Measurements from ENCODE around the gene LCOR.
"Not testable (repeated sequence)": the region's sequence is repeated elsewhere in the genome, so short reads cannot be mapped to it uniquely, and the experiment has no call there.

Gene LCOR

DNA sequence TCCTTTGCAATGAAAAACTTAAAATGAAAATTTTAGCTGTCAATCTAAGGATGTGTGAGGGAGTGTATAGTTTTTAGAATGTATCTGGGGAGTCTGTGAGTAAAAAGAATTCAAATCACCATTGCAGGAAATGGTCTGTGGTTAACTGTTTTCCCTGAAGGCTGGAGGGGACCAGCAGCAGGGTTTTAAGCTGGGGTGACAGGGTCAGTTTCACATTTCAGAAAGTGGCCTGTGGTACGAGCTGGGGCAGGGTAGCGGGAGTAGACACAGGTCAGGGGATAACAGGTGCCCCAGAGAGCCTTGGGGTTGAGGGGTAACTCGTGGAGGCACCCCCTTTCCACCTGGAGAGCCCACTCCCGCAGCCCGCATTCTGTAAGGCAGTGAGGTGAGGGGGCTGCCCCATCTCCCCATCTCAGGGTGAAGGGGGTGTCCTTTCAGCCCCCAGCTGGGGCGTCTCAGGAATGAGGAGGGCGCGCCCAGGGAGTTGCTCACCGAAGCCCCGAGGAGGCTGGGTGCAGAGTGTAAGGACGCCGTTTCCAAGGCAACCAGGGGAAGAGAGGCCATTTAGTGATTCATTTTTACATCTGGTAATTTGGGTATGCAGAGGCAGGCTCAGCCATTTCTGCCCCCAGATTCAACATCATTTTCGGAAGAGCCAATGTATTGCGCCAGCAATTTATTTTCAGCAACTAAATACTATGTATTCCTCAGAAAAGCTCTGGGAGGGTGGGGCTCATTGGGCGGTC is 184.8 kb downstream of the LCOR start:
- no peak for DNase-seq

DNA sequence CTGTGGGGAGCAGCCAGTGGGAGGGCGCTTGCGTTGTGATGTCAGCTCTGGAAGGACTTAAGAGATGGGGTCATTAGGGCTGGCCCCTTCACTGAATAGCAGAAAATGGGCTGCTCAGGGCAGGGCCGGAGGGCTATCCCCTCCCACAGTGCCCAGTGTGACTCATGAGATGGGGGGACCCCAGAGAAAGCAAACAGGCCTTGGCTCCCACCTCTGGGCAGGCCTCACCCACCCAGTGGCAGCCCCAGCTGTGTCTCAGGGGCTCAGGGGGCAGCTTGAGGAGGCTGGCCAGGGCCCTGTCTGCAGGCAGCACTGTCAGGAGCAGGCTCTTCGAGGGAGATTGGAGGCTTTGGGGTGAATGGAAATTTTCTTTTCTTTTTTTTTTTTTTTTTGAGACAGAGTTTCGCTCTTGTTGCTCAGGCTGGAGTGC is 185.4 kb downstream of the LCOR start:
- DNase-seq, result no peak

DNA sequence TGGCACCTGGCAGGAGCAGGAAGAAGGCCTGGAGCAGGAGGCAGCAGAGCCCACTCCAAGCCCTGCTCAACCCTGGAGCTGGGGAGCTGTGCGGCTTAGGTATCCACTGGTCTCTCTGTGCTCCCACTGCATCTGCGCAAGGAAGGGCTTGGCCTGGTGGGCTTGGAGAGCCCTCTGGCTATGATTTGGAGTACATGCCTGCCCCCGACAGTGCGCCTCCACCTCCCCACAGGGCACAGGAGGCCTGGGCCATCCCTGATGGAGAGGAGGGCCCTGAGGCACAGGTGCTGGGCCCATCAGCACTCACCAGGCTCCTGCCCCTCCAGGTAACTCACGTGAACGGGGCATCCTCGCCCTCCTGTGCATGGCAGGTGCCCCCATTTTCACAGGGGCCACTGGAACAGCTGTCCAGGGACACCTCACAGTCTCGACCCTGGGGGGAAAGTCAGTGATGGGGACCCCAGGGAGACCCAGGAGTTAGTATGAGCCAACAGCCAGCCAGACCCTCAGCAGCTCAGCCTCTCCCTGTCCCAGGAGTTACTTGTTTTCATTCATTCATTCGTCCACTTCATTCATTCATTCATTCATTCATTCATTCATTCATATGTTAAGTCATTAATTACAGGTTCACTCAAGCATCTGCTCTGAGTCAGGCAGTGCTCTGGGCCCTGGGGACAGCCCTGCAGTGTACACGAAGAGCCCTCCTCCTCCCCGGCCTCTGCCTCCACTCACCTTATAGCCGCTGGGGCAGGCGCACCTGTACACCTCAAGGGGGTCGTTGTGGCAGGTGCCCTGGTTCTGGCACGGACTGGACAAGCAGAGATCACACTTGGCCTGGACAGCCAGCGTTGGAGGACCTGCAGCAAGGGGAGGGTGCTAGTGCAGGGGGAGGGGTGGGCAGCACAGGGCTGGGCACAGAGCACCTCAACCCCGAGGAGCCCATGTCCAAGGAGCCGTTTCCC is 186.4 kb downstream of the LCOR start:
- DNase-seq, result no peak

DNA sequence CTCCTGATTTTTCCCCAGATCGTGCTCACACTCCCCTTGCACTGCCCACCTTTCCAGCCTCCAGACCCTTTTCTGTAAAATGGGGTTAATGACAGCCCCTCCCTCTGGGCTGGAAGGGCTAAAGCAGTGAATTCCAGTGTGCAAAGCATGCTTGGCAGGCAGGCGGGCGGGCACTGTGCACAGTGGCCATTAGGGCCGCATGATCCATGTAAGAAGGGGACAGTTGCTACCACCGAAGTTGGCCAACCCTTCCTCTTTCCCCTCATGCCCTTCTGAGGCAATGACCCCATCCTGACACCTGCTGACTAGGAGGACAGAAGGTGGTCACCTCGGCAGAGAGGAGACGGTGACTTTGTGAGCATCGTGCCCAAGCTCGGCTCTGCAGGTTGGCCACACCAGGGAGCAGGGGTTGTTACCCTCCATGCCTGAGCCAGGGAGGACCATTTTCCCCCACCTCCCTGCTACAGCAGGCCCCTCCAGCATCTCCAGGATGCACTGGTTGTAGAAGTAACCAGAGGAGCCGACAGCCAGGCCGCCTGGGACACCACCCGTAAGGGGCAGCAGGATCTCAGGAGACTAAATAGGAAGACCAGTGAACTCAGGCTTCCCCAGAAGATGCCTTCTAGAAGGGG is 187.2 kb downstream of the LCOR start:
- DNase-seq, result no peak

DNA sequence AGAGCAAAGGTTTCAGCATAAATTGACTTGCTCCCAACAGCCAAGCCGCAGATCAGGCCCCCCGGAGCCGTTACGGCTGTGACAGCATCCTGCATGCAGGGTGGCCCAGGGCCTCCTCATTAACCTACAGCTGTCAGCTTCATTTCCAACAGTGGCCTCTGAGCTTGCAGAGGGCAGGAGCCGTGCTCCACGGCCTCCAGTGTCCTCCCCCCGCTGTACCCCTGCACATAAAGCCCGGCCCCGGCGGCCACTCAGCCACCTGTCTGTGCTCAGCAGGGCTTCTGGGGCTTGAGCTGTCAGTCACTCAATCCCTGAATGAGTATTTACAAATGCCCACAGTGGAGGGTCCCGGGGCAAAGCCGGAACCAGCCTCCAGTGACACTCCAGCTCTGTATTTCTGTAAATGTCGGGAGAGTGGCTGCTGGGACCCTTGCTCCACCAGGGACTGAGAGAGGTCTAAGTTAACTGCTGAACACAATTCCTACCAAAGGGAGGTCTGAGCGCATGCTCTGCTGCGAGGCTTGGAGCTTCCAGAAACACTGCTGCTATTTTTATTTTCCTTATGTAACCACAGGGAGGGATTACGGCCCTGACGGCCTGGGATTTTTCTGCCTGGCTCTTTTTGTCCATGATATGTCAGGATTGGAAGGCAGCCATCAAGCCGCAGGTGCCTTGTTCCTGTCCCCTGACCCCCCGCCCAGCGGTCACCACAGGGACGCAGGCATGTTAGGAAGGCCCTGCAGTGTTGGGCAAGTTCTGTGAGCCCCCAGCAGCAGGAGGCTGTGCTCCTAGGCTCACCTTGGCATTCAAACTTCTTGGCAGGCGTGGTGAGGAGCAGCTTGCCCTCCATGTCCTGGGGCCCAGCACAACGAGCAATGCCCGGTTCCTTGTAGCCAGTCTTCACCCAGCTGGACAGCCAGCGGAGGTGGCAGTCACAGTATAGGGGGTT is 188.6 kb downstream of the LCOR start:
- peak; percentile 84 for DNase-seq

DNA sequence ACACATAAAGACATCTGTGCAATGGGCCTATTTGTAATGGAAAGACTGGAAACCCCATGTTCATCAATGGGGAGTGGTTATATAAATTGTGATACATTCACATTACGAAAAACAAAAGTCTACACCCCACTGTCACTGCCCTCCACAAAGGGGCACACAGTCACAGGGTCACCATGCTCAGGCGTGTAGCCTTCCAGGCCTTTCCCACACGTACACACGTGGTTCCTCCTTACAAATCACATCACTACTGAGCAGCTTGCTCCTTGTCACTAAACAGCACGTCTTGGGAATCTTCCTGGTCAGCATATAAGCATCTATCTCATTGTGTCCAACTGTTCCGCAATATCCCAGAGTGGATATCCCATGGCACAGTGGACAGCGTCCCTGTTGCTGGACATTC is 190.5 kb downstream of the LCOR start:
- no peak for DNase-seq

DNA sequence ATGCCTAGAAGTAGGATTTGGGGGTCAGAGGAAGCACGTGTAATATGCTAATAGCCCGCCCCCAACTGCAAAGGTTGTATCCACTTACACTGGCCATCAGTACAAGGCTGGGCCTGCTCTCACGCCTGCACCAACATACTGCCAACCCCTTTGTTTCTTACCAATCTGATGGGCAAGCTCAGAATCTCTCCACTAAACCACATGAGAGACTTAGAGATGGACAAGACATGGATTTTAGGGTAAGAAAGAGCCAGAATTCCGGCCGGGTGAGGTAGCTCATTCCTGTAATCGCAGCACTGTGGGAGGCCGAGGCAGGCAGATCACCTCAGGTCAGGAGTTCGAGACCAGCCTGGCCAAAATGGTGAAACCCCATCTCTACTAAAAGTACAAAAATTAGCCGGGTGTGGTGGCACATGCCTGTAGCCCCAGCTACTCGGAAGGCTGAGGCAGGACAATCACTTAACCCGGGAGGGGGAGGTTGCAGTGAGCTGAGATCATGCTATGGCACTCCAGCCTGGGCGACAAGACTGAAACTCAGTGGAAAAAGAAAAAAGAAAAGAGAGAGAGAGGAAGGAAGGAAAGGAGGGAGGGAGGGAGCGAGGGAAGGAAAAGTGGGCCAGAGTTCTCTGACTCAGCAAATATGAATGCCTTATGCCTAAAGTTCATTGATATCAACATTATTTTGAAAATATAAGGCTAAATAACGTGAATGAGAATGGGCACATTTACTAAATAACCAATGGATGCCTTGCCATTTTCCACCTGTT is 191.5 kb downstream of the LCOR start:
- DNase-seq, result no peak

DNA sequence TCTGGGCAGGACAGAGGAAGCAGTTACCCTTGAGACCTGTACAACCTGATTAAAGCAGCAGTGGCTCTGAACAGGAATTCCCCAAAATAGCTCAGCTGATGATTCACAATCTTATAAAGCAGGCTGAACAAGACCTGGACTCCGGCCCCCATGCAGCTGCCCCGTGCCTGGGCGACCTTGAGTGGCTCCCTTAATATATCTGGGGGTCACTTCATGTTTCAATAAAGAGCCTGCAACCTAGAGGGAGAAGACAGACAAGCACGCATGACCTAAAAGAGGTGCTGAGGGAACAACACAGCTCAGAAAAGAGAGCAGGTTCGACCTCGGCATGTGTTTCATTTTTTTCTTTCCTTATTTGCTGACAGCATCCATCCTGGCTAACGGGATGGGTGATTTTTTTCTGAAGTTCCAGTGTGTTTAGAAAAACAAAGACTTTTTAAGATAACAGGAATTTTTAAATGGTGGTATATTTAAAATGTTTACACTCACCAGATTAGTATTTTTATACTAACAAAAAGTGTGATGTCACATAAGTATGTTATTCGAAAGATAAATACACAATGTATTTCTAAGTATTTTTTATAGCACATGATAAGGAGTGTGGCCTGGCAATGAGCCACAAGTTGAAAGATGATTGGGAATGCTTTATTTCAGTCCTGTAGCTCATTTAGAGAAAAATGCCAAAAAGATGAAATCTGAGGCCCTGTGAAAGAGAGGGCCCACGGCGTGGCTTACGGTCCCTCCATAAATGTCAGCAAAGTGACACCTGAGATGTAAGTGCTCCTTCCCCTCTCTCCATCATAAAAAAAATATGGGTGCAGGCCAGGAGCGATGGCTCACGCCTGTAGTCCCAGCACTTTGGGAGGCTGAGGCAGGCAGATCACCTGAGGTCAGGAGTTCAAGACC is 192.3 kb downstream of the LCOR start:
- no peak for DNase-seq

DNA sequence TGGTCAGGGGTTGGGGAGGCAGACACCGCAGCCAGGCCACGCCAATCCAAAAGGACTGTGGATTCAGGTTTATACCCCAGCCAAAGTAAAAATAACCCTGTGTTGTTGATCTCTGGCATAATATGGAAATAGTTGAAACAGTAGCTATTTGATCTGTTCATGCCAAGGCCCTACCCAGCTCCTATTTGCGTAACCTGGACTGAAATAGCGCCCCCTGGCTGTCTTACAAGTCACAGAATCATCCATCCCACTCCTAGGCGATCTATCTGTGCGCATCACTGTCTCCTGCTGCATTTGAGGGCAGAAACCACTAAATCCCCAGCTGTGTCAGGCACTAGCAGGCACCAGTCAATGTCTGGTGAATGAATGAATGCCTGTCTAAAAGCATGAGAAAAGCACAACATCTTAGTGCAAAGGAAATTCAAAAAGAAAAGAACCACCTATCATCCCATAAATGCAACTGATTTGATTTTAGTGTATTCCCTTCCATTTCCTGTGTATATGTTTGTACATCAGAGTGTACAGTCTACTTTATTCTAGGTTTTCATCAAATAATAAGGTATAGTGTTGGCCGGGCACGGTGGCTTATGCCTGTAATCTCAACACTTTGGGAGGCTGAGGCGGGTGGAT is 193.6 kb downstream of the LCOR start:
- DNase-seq, result peak; percentile 20

DNA sequence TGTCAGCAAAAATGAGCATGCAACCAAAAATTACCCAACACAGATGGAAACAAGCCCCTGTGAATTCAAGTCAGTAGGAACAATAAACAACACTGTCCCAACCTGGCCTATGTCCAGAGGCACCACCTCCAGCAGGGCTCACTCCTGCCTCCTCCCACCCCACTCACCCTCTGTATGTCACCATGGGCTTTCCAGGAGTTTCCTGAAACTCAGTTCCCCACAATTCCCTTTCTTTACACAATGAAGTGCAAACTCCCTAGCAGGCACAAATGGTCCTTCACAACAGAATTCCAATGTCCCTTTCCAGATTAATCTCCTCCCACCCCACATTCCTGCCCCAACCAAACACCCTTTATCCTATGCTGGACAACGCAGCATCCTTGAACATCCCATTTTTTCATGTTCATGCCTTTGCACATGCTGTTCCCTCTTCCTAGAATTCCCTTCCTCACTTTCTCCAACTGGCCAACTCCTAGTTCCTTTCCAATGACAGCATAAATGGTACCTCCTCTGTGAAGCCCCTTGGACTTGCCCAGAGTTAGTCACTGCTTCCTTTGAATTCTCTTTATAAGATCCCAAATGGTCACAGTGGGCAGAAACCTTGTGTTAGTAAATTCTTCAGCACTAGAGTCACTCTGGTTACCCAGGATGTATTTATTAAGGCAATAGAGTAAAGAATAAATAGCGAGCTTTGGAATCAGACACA is 196.2 kb downstream of the LCOR start:
- DNase-seq, result no peak

DNA sequence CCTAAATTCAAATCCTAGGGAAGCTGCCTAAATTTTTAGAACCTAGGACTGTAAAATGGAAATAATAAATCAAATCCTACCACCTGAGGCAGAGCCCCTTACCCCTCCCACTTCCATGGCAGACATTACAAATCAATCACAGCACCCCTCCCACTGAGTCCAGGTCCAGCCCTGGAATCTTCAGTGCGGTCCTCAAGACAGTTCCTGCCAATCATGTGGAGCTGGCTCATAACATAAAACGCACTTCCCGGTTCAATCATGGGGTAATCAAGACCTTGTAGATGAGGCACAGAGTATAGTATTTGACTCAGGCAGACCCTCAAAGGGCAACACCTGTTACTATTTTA is 196.7 kb downstream of the LCOR start:
- DNase-seq, result no peak

DNA sequence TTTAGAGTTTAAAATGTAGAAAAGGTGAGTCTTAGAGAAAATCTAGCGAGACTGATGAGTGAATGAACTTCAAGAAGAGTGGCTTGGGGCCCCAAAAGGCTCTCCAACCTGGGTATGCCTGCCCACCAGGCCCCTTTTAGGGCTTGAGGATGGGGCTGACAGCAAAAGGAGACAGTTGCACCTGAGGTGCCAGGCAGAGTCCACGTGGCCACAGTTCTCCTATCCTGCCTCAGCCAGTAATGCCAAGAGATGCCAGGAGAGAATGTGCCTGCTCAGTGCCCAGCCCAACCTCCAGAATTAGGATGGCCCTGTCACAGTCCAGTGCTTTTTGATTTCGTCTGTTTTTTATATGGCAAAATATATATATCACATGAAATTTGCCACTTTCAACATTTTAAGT is 197.2 kb downstream of the LCOR start:
- DNase-seq, result no peak

DNA sequence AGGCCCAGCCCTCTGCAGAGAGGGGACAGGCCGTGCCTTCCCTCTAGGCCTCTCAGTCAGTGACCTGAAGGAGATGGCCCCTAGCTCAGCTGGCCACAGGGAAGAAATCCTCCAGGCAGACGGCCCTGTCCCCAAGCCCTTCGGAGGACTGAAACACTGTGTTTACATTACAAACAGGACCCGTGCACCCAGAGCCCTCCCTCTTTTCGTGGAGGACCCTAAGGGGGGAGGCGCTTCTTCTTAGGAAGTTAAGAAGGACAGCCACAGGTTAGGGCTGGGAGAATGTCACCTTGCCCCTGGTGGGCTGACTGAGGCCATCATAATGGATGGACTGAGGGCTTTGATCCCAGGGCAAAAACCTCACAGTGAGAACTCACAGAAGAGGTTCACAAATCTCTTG is 198.8 kb downstream of the LCOR start:
- no peak for DNase-seq

DNA sequence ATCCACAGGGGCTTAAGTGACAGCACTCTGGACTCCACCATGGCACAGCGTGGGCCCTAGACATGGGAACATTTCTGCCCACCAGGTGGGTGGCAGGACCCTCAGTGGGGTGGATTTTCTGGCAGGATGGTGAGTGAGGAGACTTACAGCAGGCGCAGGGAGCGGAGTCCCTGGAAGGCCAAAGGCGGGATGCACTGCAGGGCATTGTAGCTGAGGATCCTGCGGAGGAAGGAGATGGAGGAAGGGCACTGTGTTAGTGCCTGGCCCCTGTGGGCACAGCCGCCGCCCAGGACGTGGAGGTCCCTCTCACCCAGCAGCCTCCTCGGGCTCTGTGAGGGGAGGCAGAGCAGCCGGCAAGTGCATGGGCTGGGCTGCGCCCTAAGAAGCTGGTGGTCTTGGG is 199.4 kb downstream of the LCOR start:
- no peak for DNase-seq

DNA sequence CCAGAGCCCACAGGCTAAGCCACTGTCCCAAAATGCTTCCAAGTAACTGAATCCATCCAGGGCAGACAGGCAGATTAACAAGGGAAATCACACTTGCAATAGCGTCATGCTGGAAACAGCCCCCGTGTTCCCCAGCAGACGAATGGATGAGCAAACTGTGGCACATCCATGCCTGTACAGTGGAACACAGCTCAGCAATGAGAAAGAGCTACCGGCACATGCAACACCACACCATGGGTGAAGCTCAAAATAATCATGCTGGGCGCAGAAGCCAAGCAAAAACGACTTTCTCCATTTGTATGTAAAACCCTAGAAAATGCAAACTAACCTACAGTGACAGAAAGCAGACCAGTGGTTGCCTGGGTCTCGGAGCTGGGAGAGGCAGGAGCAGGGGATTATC is 200.5 kb downstream of the LCOR start:
- no peak for DNase-seq

DNA sequence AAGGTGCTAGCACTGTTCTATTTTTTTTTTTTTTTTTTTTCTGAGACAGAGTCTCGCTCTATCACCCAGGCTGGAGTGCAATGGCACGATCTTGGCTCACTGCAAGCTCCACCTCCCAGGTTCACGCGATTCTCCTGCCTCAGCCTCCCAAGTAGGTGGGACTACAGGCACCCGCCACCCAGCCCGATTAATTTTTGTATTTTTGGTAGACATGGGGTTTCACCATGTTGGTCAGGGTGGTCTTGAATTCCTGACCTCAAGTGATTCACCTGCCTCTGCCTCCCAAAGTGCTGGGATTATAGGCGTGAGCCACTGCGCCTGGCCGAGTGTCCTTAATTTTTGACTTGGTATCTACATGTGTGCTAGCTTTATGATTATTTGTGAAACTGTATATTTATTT is 201.7 kb downstream of the LCOR start:
- DNase-seq, result not testable (repeated sequence)

DNA sequence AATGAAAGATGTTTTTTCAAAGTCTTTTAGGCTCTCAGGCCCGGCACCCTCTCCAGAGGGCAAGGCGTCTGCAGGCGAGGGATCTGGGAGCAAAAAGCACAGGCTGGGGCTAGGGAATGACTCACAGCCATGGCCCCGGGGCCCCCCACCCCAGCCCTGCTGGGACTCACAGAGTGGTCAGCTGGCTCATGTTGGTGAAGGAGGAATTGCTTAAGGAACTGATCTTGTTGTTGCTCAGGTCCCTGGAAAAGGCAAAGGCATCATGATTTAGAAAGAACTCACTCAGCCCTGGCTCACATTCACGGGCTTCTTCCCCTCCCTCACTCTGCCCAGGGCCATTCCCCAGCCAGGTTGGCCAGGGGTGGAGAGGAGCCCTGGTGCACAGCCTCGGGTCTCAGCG is 202.2 kb downstream of the LCOR start:
- no peak for DNase-seq

DNA sequence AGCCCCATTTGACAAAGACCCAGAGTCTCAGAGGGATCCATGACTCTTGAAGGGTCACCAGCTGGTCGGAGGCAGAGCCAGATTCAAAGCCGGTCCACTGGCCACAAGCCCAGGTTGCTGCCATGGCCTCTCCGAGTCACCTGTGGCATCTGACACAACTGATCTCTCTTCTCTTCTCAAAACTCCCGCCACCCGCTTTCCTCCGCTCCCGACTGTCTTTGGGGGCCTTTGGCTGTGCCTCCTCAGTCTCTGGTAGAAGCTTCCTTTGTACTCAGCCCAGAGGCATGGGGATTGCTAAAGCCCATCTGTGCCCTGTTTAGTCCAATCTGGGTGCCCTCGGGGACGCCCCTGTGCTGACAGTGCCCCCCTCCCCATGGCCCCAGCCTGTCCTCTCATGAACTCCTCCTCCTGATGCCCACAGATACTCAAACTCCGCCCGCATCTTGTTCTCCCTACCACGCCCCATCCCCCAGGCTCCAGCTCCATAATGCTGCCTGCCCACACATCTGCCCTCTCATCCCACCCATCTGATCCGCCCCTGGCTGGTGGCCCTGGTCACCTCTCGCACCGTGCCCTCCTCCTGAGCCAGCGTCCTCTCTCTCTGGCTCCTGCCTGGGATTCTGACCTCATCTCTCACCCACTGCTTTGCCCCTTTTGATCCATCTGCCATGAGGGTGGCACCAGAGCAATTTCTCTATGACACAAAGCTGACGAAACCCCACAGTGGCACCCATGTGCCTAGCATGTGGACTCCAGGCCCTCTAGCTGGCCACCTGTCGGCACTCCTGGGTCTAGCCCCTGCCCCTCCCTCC is 203.1 kb downstream of the LCOR start:
- no peak for DNase-seq

Measured in NCI-H510A treated with DMSO at 0.1 percent for 48 hours (cell line).